OCI-LY1 (cell line): ENCODE data around the gene WBP2.
"Not testable (repeated sequence)": the region's sequence is repeated elsewhere in the genome, so short reads cannot be mapped to it uniquely, and the experiment has no call there.

Experiments
- H2AFZ ChIP-seq: fragments of 200-600 bp; sonication (generic), shearing (Covaris generic); 2 replicates; pipeline ENCODE4 v1.6.0; 2014; ENCODE audit warnings: antibody characterized with exemption, mild to moderate bottlenecking, low read length
- H3F3A ChIP-seq: fragments of 200-600 bp; sonication (generic), shearing (Covaris generic); 2 replicates; pipeline ENCODE4 v1.6.0; 2014; ENCODE audit warnings: mild to moderate bottlenecking, antibody characterized with exemption, low read length, moderate library complexity; ENCODE audit not compliant: insufficient read depth
- H3K27ac ChIP-seq: fragments of 200-600 bp; sonication (generic); 2 replicates; pipeline ENCODE4 v1.5.1; 2014; ENCODE audit warnings: low read length, mixed run types, mild to moderate bottlenecking, low read depth; ENCODE audit not compliant: poor library complexity, severe bottlenecking
- H3K27me3 ChIP-seq: fragments of 200-600 bp; sonication (generic); 2 replicates; pipeline ENCODE4 v1.6.0; 2014; ENCODE audit warnings: antibody characterized with exemption, mild to moderate bottlenecking, low read length, moderate library complexity; ENCODE audit not compliant: insufficient read depth
- H3K36me3 ChIP-seq: fragments of 200-600 bp; sonication (generic); 2 replicates; pipeline ENCODE4 v1.6.1; 2014; ENCODE audit warnings: mild to moderate bottlenecking, antibody characterized with exemption, low read length, moderate library complexity, mixed read lengths; ENCODE audit not compliant: insufficient read depth
- H3K4me1 ChIP-seq: fragments of 200-600 bp; sonication (generic); 2 replicates; pipeline ENCODE4 v1.5.1; 2014; ENCODE audit warnings: mild to moderate bottlenecking, low read length, moderate library complexity; ENCODE audit not compliant: insufficient read depth, severe bottlenecking
- H3K4me2 ChIP-seq: fragments of 200-600 bp; sonication (generic), shearing (Covaris generic); 2 replicates; pipeline ENCODE4 v1.6.1; 2014; ENCODE audit warnings: low read length
- H3K4me3 ChIP-seq: fragments of 200-600 bp; sonication (generic); 2 replicates; pipeline ENCODE4 v1.5.1; 2014; ENCODE audit warnings: low read length, low read depth, mild to moderate bottlenecking, mixed read lengths; ENCODE audit not compliant: poor library complexity, severe bottlenecking
- H3K79me2 ChIP-seq: fragments of 200-600 bp; shearing (Covaris generic); 2 replicates; pipeline ENCODE4 v1.6.1; 2016; ENCODE audit warnings: mixed run types, low read length, mixed read lengths; ENCODE audit not compliant: insufficient read depth
- H3K9ac ChIP-seq: fragments of 200-600 bp; sonication (generic), shearing (Covaris generic); 2 replicates; pipeline ENCODE4 v1.6.1; 2014; ENCODE audit warnings: mild to moderate bottlenecking, low read length, mixed read lengths
- H3K9me2 ChIP-seq: fragments of 200-600 bp; sonication (generic), shearing (Covaris generic); 2 replicates; pipeline ENCODE4 v1.6.1; 2014; ENCODE audit warnings: low read depth, mild to moderate bottlenecking, low read length, mixed read lengths
- H3K9me3 ChIP-seq: fragments of 200-600 bp; shearing (Covaris generic); 2 replicates; pipeline ENCODE4 v1.6.1; 2014; ENCODE audit warnings: low read length, mixed read lengths
- H4K20me1 ChIP-seq: fragments of 200-600 bp; sonication (generic), shearing (Covaris generic); 2 replicates; pipeline ENCODE4 v1.6.0; 2016; ENCODE audit warnings: mild to moderate bottlenecking, low read length; ENCODE audit not compliant: insufficient read depth
- EZH2 ChIP-seq: fragments of 200-600 bp; sonication (generic), shearing (Covaris generic); IDR thresholded peaks from 2 replicates; pipeline ENCODE4 v1.8.0; 2017; ENCODE audit warnings: borderline replicate concordance, mixed run types, mild to moderate bottlenecking, antibody characterized with exemption, low read length, moderate library complexity, mixed read lengths
- TF ChIP-seq, protein P1 (sequence below): fragments of 200-600 bp; sonication (generic), shearing (Covaris generic); IDR thresholded peaks from 2 replicates; pipeline ENCODE4 v1.5.1; 2017; ENCODE audit warnings: mild to moderate bottlenecking, antibody characterized with exemption, low read length, moderate library complexity, mixed read lengths

Gene WBP2

GRCh38 chr17:75811174-75811573 is 44.0 kb downstream of the WBP2 start:
- TF ChIP-seq, protein P1, sequence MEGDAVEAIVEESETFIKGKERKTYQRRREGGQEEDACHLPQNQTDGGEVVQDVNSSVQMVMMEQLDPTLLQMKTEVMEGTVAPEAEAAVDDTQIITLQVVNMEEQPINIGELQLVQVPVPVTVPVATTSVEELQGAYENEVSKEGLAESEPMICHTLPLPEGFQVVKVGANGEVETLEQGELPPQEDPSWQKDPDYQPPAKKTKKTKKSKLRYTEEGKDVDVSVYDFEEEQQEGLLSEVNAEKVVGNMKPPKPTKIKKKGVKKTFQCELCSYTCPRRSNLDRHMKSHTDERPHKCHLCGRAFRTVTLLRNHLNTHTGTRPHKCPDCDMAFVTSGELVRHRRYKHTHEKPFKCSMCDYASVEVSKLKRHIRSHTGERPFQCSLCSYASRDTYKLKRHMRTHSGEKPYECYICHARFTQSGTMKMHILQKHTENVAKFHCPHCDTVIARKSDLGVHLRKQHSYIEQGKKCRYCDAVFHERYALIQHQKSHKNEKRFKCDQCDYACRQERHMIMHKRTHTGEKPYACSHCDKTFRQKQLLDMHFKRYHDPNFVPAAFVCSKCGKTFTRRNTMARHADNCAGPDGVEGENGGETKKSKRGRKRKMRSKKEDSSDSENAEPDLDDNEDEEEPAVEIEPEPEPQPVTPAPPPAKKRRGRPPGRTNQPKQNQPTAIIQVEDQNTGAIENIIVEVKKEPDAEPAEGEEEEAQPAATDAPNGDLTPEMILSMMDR = no peak
- no peak for TF ChIP-seq EZH2
- Histone ChIP-seq H3K9me2 (no peaks in the 10 kb centered on the region), H3K27me3 (no peaks in the 10 kb centered on the region), H3K4me2 (no peak overlapping the region), H2AFZ (no peak overlapping the region), H3K4me1 (peaks cover 5% of the 10 kb centered on the region), H3K36me3 (peaks cover 70% of the 10 kb centered on the region), H3K9me3 (no peaks in the 10 kb centered on the region), H3K27ac (no peak overlapping the region), H3K4me3 (no peak overlapping the region), H3F3A (no peaks in the 10 kb centered on the region), H3K79me2 (no peaks in the 10 kb centered on the region; the same call in 1 of the 2 replicates), H4K20me1 (no peaks in the 10 kb centered on the region), H3K9ac (no peak overlapping the region)

DNA sequence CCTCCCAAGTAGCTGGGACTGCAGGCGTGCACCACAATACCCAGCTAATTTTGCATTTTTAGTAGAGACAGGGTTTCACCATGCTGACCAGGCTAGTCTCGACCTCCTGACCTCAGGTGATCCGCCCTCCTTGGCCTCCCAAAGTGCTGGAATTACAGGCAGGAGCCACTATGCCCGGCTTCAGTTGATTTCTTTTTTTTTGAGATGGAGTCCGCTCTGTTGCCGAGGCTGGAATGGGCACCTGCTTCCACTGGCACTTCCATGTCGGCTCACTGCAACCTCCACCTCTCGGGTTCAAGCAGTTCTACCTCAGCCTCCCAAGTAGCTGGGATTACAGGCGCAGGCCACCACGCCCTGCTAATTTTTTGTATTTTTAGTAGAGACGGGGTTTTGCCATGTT is 44.4 kb downstream of the WBP2 start:
- H3K79me2 ChIP-seq, H3K27me3 ChIP-seq, H3K4me1 ChIP-seq, H3K9me2 ChIP-seq, H3K4me3 ChIP-seq, H3K9me3 ChIP-seq, H3F3A ChIP-seq, H3K27ac ChIP-seq, H3K9ac ChIP-seq, H4K20me1 ChIP-seq, H3K4me2 ChIP-seq, H2AFZ ChIP-seq: not testable (repeated sequence)
- peaks cover 67% of the 10 kb centered on the region for H3K36me3 ChIP-seq

GRCh38 chr17:75810216-75810615 is 44.9 kb downstream of the WBP2 start:
- Histone ChIP-seq H3K4me2 (no peak overlapping the region), H3K9me2 (no peaks in the 10 kb centered on the region), H3K79me2 (no peaks in the 10 kb centered on the region; the same call in 1 of the 2 replicates), H3K4me3 (no peak overlapping the region), H3F3A (no peaks in the 10 kb centered on the region), H3K4me1 (peaks cover 5% of the 10 kb centered on the region), H2AFZ (no peak overlapping the region), H3K9me3 (no peaks in the 10 kb centered on the region), H4K20me1 (no peaks in the 10 kb centered on the region), H3K27ac (no peak overlapping the region), H3K9ac (no peak overlapping the region), H3K36me3 (peaks cover 64% of the 10 kb centered on the region), H3K27me3 (no peaks in the 10 kb centered on the region)
- TF ChIP-seq, protein P1 = no peak
- no peak for TF ChIP-seq EZH2

GRCh38 chr17:75809631-75810111 is 45.5 kb downstream of the WBP2 start:
- H3K36me3 ChIP-seq = peaks cover 58% of the 10 kb centered on the region
- no peak overlapping the region for H3K9ac ChIP-seq
- TF ChIP-seq EZH2 = no peak
- TF ChIP-seq, protein P1 = no peak
- H3K4me1 ChIP-seq = peaks cover 5% of the 10 kb centered on the region
- H3K4me3 ChIP-seq = no peak overlapping the region
- no peak overlapping the region for H3K27ac ChIP-seq
- H4K20me1 ChIP-seq = no peaks in the 10 kb centered on the region
- H3F3A ChIP-seq = no peaks in the 10 kb centered on the region
- no peaks in the 10 kb centered on the region for H3K9me3 ChIP-seq
- no peaks in the 10 kb centered on the region for H3K27me3 ChIP-seq
- H3K4me2 ChIP-seq = no peak overlapping the region
- no peaks in the 10 kb centered on the region for H3K9me2 ChIP-seq
- H2AFZ ChIP-seq = no peak overlapping the region
- peaks cover under 1% of the 10 kb centered on the region; the same call in 1 of the 2 replicates for H3K79me2 ChIP-seq
